Measurements from ENCODE around the gene STARD5.
"Not testable (repeated sequence)": the region's sequence is repeated elsewhere in the genome, so short reads cannot be mapped to it uniquely, and the experiment has no call there.

STARD5 gene

DNA sequence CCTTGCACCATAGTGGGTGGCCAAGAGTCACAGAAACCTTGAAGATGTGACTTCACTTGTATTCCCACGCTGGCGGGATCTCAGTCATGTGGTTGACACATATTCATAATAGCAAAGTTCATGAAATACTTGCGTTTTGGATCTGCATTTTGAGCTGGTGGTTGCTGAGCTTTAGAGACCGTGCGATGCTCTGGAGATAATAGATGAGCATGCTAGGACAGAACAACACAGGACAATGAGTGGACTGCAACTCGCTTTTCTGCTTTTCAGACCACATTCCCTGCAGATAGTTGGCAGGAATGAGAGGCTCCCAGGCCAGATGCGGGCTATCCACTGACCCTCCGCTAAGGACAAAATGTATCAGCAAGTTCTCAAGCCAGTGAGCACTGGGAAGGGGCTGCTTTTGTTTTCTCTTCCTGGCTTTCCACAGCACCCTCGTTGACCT is 13.8 kb upstream of the STARD5 start:
- no peak for DNase-seq (ENCODE audit: low read depth in 2 of 2)

- no peak for DNase-seq (ENCODE audit: low read depth in 2 of 2)
These were observed 13.3 kb upstream of the STARD5 start for GRCh38 chr15:81337241-81337640.

- DNase-seq (ENCODE audit: low read depth in 2 of 2), result no peak
These were observed 12.6 kb upstream of the STARD5 start for GRCh38 chr15:81336568-81336967.

- DNase-seq (ENCODE audit: low read depth in 2 of 2), result no peak
These were observed 11.7 kb upstream of the STARD5 start for GRCh38 chr15:81335631-81336030.

- DNase-seq (ENCODE audit: low read depth in 2 of 2), result no peak
These were observed 11.0 kb upstream of the STARD5 start for GRCh38 chr15:81334768-81335435.

- DNase-seq (ENCODE audit: low read depth in 2 of 2), result no peak
These were observed 9.4 kb upstream of the STARD5 start for GRCh38 chr15:81333363-81333762.

DNA sequence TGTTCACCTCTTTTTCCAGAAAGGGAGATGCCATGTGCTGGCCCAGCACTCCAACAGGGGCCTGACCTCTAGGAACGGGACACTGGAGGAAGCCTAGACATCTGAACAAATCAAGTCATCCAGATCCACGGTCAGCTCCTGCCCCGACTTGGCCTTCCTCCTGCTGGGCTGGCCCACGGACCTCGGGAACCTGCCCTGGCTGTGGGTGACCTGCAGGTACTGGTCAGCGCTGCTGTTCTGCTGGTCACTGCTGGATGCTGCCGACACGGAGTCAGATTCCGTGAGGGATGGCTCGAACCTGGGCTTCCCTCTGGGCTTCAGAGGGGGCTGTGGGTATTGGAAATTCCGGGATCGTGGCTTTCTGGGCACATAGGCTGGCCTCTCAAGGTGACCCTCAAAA is 8.4 kb upstream of the STARD5 start:
- no peak for DNase-seq (ENCODE audit: low read depth in 2 of 2)

DNA sequence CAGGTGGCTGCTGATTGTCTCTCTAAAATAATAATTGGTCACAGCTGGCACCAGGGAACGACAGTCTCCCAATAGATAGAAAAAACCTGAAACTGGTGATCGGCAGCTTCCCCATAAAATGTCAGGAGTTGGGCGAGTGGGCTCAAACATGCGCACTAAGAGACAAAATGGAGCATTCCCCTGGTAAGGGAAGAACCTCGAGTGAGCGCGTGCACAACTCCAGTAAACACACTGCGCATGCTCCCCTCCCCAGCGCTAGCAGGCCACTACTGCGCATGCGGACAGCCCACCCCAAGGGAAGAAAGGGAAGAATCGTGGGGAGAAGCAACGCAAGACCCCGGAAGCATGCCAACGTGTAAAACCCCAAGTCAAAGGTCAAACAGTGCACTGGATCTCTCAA is 7.7 kb upstream of the STARD5 start:
- no peak for DNase-seq (ENCODE audit: low read depth in 2 of 2)

GRCh38 chr15:81331141-81331540 is 7.2 kb upstream of the STARD5 start:
- not testable (repeated sequence) for DNase-seq (ENCODE audit: low read depth in 2 of 2)

- DNase-seq (ENCODE audit: low read depth in 2 of 2), result no peak
These were observed 6.6 kb upstream of the STARD5 start for GRCh38 chr15:81330366-81331090.

DNA sequence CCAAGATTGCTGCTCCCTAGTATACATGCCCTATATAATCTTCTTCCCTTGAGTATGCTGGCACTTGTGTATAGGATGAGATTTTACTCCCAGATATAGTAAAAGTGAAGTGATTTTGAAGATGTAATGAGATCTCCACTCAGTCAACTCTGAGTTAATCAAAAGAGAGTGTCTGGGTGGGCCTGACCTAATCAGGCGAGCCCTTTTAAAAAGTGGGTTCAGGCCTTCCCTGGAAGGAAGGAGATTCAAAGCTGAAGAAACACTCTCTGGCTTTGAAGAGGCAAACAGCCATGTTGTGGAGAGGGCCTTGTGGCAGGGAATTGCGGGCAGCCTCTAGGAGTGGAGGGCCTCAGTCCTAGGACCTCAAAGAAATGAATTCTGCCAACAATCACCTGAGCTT is 5.5 kb upstream of the STARD5 start:
- no peak for DNase-seq (ENCODE audit: low read depth in 2 of 2)

DNA sequence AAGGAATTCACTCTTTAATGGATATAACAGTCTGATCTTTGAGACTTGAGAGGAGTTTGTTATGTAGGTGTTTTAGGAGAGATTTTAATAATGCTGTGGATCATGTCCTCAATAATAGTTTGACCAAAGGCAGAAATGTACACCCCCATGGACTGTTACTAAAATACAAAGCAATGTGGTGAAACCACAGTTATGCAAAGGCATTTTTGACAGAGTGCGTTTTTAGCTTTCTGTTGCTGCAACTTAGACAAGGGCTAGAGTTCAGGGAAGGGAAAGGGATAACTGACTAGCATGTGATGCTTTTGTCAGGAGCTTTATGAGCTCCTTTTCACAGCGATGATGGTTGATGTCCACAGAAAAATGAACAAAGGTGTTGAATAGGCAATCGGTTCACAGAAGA is 3.6 kb upstream of the STARD5 start:
- DNase-seq (ENCODE audit: low read depth in 2 of 2), result peak; percentile 78 to 79

DNA sequence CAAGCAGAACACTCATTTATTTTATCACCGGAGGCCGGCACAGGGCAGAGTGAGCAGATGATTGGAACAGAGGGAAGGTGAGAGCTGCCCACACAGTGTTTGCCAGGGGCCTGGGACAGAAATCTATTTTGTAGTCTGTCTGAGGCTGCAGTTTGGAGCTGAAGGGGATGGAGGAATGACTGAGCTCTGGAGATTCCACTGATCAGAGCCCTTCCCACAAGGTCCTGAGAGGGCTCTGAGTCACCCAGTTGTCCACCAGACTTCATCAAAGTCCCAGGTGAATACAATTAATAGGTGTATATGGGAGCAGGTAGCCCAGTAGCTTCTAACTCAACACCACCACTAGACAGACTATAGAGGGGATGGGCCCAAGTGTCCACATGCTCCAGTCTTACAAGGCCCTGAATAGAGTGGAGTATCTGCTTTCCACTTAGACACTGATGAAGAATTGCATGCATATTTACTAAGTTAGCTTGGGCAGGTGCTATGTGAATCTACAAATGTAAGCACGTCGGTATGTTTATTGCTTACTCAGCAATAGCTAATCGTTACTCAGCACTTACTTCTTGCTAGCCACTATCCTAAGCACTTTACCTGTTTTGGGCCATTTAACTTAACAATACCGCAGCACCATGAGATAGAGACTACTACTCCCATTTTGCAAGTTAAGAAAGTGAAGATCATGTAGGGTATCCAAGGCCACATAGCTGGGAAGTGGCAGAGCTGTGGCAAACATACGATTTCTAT is 2.7 kb upstream of the STARD5 start:
- no peak for DNase-seq (ENCODE audit: low read depth in 2 of 2)

DNA sequence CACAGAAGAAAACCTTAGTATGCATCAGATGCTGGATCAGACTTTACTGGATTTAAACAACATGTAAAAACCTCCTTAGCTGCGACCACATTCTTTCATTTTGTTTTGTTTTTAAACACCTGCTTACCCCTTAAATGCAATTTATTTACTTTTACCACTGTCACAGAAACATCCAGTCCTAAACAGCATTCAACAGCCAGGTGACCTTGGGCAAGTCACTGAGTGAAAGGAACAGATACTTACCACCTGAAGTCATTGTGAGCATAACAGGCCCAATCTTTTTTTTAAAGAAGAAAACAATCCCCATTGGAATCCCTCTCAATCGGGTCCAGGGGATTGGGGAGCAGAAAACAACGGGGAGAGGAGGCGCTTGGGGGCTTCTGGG is 390 bp downstream of the STARD5 start:
- DNase-seq (ENCODE audit: low read depth in 2 of 2), result no peak

- DNase-seq (ENCODE audit: low read depth in 2 of 2), result no peak
These were observed 1.2 kb downstream of the STARD5 start for GRCh38 chr15:81322676-81323253.

- DNase-seq (ENCODE audit: low read depth in 2 of 2), result no peak
These were observed 2.3 kb downstream of the STARD5 start for GRCh38 chr15:81321667-81322066.

GRCh38 chr15:81317642-81318017 is 6.3 kb downstream of the STARD5 start:
- DNase-seq (ENCODE audit: low read depth in 2 of 2), result no peak

GRCh38 chr15:81316267-81316666 is 7.7 kb downstream of the STARD5 start:
- no peak for DNase-seq (ENCODE audit: low read depth in 2 of 2)

DNA sequence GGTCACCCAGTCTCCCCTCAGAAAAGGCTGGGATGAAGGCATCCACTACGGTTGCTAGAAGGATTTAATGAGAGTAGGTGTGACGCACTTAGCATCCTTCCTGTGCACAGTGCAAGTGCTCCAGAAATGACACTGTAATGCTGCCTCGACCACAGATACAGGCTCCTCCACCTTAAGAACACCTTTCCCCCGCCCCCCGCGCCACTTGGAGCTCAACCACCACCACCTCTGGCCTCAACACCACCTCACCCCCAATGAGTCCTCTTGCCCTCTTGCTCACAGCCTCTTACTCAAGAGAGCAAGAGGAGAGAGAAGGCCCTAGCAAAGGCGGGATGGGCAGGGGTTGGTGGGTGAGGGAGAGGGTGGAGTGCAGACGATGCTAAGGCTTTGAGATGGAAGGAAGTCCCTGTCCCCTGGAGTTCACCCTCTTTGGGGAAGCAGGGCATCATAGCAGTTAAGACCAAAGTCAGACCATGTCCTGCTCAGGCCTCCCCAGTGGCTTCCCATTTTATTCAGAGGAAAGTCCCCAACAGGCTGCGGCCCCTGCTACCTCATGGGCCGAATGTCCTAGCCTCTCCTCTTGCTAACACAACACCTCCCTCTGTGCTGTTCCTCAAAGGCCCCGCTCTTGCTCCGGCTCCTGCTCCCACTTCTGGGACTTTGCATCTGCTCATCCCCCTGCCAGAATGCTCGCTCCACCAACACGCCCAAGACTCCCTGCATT is 8.3 kb downstream of the STARD5 start:
- no peak for DNase-seq (ENCODE audit: low read depth in 2 of 2)

- DNase-seq (ENCODE audit: low read depth in 2 of 2), result no peak
These were observed 9.6 kb downstream of the STARD5 start for GRCh38 chr15:81314378-81314777.

DNA sequence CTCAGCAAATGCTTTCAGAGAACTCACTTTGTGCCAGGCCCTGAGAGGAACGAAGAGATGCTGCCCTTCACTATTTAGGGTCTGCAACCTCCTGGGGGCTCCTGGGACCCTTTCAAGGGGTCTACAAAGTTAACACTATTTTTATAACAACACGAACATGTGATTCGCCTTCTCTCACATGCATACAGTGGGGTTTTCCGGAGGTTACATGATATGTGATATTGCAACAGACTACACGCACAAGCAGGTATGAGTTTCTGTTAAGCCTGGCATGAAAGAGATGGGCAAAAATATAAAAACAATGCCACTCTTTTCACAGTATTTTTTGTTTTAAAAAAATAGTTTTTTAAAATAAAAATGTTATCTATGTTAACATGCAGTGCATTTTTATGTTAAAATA is 10.3 kb downstream of the STARD5 start:
- no peak for DNase-seq (ENCODE audit: low read depth in 2 of 2)

All from fibroblast of skin of left quadriceps (primary cell).